AG04449 (cell line): ENCODE results near the gene MAPK9.

ENCODE experiments used
- CTCF ChIA-PET: fragments of 350-600 bp; formaldehyde crosslinking; extraction: SDS; loops from one replicate; lab custom pipeline; 2021; ENCODE audit warnings: antibody characterized with exemption; lab: Yijun Ruan, JAX
- POLR2A ChIA-PET: fragments of 400-600, 350-600 bp; formaldehyde crosslinking; extraction: SDS; loops from one replicate; lab custom pipeline; 2020; ENCODE audit warnings: antibody characterized with exemption, inconsistent platforms; lab: Yijun Ruan, JAX
- DNase-seq: peaks from one replicate; pipeline ENCODE4 v3.0.0-alpha.2; 2010; ENCODE audit warnings: low read depth, low spot score
- H3K4me3 ChIP-seq: 2 replicates; pipeline ENCODE4 v1.5.1; 2011; ENCODE audit warnings: low read depth, mild to moderate bottlenecking, control low read depth, low read length
- CTCF ChIP-seq: IDR thresholded peaks from one replicate; pipeline ENCODE4 v1.5.1; 2011; ENCODE audit warnings: mild to moderate bottlenecking, moderate library complexity, low read length, control low read depth, inconsistent platforms; ENCODE audit not compliant: insufficient read depth; ENCODE audit errors: missing control alignments

MAPK9 gene

GRCh38 chr5:180194410-180195345, 97.2 kb downstream of the MAPK9 start:
- CTCF ChIA-PET: interaction anchor here (1.6 kb wide), 1 partner anchor 15 kb away, joined by 3 read pairs; the partner anchor contains the start of gene RASGEF1C

DNA sequence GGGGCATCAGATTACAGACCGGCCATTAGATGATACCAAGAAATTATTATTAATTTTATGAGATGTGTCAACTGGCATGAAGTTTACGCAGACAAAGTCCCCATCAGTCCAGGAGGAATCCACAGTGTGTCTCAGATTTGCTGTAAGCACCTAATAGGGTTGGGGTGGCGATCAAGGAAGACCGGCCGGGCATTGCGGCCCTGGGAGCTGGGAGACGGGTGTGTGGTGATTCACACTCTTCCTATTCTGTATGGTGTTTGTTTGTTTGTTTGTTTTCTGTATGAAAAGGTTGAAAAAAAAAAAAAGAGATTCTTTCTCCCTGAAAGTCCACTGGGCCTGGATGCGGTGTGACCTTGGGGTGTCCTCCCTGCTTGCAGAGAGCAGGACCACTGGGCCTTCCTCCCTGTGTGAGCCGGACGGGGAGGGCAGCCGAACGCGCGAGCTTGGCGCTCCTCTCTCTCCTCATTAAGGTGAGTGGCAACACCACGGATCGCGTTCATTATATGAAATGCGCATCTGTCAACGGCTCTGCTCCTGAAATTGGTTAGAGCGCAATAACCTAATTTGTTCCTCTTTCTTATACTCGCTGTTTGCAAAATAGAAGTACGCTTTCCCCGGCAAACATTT, 98.0 kb downstream of the MAPK9 start:
- H3K4me3 ChIP-seq: no peak overlapping the region
- TF ChIP-seq CTCF: no peak
- ChIA-PET CTCF (interaction anchor here (1.6 kb wide), 1 partner anchor 15 kb away, joined by 3 read pairs; the partner anchor contains the start of gene RASGEF1C), POLR2A (no interaction called here)
- DNase-seq: no peak

More at GRCh38 chr5:180194410-180195345, 97.2 kb downstream of the MAPK9 start:
- DNase-seq: no peak
- POLR2A ChIA-PET: no interaction called here
- TF ChIP-seq CTCF: no peak
- no peak overlapping the region for H3K4me3 ChIP-seq

DNA sequence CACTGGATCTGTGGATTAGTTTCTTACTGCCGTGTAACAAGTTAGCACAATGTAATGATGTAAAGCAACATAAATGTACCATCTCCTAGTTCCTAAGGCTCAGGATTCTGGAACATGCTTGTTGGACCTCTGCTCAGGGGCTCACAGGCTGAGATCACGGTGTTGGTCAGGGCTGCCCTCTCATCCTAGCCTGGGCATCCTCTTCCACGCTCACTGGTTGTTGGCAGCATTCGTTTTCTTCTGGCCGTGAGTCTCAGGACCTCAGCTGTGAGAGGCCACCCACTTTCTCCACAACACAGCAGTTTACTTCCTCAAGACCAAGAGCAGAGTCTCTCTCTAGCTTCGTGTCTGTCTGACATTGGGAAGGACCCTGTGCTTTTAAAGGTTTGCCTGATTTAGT, 100.2 kb downstream of the MAPK9 start:
- ChIA-PET POLR2A (no interaction called here), CTCF (no interaction called here)
- no peak for DNase-seq
- no peak overlapping the region for H3K4me3 ChIP-seq
- no peak for TF ChIP-seq CTCF

- no peak for DNase-seq
- TF ChIP-seq CTCF: no peak
- POLR2A ChIA-PET: no interaction called here
- CTCF ChIA-PET: no interaction called here
- H3K4me3 ChIP-seq: no peak overlapping the region
These were observed 104.1 kb downstream of the MAPK9 start for GRCh38 chr5:180187767-180188166.
